Muscle of back (tissue), 11 donors: ENCODE measurements around the gene PRMT2. TPM values are rescaled to one million over a fixed set of nuclear protein-coding genes. Genes with fewer than 3 reads are reported as not detected.
"Not testable (repeated sequence)": the region's sequence is repeated elsewhere in the genome, so short reads cannot be mapped to it uniquely, and the experiment has no call there.

ENCODE experiments used
- DNase-seq, 3 donors: peaks; one replicate each; pipeline versions ENCODE4 v3.0.0 to v3.0.0-alpha.2; 2013
- polyA plus RNA-seq, 10 donors: library from polyadenylated mRNA; unstranded; fragments of 120-200 nt; gene quantifications; one replicate each; pipeline ENCODE4 v1.2.1, GENCODE V29; 2013; ENCODE audit not compliant: insufficient read length in 10 of 10

The PRMT2 gene
- polyA plus RNA-seq, 10 donors: 95.5 to 125 (median 110) TPM

DNA sequence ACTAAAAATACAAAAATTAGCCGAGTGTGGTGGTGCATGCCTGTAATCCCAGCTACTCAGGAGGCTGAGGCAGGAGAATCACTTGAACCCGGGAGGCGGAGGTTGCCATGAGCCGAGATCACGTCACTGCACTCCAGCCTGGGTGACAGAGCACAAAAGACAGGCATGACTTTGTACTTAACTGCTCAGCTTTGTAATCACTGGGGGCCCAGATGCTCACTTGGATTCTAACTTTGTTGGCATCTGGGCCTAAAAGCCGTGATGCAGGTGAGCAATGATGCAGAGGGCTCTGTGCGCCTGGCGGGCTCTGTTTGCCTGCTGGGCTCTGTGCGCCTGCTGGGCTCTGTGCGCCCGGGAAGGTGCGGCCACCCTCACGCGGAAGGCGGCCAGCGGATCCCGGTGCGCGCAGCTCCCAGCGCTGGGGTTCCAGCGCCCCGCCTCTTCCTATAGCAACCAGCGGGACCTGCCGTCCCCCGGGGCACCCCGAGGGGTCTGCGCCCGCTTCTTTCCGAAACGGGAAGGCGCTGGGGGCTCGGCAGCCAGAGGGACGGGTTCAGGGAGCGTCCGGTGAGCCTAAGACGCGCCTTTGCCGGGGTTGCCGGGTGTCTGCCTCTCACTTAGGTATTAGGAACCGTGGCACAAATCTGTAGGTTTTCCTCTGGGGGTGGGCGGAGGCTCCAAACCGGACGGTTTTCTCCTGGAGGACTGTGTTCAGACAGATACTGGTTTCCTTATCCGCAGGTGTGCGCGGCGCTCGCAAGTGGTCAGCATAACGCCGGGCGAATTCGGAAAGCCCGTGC lies 31.7 kb downstream of the PRMT2 start:
- peak in 1 of 3 donors; percentile 52 for DNase-seq

DNA sequence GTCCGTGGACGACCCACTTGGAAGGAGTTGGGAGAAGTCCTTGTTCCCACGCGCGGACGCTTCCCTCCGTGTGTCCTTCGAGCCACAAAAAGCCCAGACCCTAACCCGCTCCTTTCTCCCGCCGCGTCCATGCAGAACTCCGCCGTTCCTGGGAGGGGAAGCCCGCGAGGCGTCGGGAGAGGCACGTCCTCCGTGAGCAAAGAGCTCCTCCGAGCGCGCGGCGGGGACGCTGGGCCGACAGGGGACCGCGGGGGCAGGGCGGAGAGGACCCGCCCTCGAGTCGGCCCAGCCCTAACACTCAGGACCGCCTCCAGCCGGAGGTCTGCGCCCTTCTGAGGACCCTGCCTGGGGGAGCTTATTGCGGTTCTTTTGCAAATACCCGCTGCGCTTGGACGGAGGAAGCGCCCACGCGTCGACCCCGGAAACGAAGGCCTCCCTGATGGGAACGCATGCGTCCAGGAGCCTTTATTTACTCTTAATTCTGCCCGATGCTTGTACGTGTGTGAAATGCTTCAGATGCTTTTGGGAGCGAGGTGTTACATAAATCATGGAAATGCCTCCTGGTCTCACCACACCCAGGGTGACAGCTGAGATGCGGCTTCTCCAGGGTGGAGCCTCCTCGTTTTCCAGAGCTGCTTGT lies 32.4 kb downstream of the PRMT2 start:
- peak in 2 of 3 donors; percentile 13 to 51 for DNase-seq

DNA sequence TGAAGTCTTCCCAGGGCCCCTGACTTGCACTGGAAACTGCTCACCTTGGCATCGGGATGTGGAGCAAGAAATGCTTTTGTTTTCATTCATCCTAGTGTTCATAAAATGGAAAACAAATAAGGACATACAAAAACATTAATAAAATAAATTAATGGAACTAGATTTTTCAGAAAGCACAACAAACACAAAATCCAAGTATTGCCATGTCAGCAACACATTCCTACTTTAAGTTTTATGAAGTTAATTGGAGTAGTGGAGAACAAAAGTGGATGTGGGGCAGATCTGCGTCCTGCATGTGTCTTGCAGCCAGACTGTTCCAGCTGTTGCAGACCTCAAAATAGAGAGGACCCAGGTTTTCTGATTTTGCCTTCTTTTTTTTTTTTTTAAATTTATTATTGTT lies 32.9 kb downstream of the PRMT2 start:
- DNase-seq: no peak

DNA sequence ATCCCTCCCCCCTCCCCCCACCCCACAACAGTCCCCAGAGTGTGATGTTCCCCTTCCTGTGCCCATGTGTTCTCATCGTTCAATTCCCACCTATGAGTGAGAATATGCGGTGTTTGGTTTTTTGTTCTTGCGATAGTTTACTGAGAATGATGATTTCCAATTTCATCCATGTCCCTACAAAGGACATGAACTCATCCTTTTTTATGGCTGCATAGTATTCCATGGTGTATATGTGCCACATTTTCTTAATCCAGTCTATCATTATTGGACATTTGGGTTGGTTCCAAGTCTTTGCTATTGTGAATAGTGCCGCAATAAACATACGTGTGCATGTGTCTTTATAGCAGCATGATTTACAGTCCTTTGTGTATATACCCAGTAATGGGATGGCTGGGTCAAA lies 33.4 kb downstream of the PRMT2 start:
- DNase-seq: not testable (repeated sequence)

- DNase-seq: no peak
Measured at GRCh38 chr21:46674430-46675007, 39.0 kb downstream of the PRMT2 start.

DNA sequence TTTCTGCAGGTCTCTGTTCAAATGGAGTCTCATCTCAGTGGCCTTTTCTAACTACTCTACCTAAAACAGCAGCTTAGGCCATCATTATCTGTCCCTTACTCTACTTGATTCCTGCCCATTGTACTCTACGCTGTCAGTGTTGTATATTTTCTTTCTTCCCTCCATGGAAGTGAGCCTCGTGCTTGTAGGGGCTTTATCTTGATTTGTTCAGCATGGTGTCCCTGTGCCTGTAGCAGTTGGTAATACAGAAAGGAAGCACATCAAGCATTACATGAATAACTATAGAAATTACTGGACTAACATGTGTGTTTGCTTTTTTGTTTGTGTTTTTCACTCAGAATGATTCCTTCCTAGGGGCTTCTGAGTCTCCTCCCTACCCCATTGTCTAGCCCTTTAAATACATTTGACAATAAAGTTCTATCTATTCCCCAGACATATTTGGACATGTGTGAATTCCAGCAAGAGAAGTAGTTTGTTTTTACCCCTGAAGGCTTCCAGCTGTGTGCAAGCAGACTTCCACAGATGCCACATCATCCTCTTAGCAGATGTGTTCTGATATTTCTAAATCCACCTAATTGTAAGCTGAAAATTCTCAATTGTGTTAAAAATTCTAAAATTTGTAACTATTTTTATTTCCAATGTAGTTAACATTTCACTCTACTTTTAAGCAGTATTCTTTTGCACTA lies 40.3 kb downstream of the PRMT2 start:
- DNase-seq: no peak

DNA sequence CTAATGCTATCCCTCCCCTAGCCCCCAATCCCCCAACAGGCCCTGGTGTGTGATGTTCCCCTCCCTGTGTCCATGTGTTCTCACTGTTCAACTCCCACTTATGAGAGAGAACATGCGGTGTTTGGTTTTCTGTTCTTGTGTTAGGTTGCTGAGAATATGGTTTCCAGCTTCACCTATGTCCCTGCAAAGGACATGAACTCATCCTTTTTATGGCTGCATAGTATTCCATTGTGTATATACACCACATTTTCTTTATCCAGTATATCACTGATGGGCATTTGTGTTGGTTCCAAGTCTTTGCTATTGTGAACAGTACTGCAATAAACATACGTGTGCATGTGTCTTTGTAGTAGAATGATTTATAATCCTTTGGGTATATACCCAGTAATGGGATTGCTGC lies 41.1 kb downstream of the PRMT2 start:
- not testable (repeated sequence) for DNase-seq

- DNase-seq: not testable (repeated sequence)
Measured at GRCh38 chr21:46681593-46681992, 46.1 kb downstream of the PRMT2 start.

- not testable (repeated sequence) for DNase-seq
Measured at GRCh38 chr21:46698652-46699051, 63.2 kb downstream of the PRMT2 start.

- DNase-seq: not testable (repeated sequence)
Measured at GRCh38 chr21:46699104-46699503, 63.6 kb downstream of the PRMT2 start.

Other genes with a start within 250 kb of the PRMT2 start
- gene DIP2A, start 176.8 kb upstream of the PRMT2 start, polyA plus RNA-seq: 10 to 100 TPM; 16.0 to 40.4 (median 22.3) TPM
- gene S100B, start 30.6 kb upstream of the PRMT2 start, polyA plus RNA-seq: 10 to 100 TPM; 10.4 to 27.0 (median 15.4) TPM